HG03442 (cell line): ENCODE results near the gene FAHD1.
A peak's percentile ranks its signal among the peaks of the same experiment; 100 is the strongest.

ENCODE experiments used
- ATAC-seq: cut with Tn5 transposase; IDR thresholded peaks from one replicate; pipeline ENCODE4 v1.9.1; 2021; ENCODE audit warnings: mild to moderate bottlenecking, moderate library complexity; ENCODE audit not compliant: unreplicated experiment

The FAHD1 gene

DNA sequence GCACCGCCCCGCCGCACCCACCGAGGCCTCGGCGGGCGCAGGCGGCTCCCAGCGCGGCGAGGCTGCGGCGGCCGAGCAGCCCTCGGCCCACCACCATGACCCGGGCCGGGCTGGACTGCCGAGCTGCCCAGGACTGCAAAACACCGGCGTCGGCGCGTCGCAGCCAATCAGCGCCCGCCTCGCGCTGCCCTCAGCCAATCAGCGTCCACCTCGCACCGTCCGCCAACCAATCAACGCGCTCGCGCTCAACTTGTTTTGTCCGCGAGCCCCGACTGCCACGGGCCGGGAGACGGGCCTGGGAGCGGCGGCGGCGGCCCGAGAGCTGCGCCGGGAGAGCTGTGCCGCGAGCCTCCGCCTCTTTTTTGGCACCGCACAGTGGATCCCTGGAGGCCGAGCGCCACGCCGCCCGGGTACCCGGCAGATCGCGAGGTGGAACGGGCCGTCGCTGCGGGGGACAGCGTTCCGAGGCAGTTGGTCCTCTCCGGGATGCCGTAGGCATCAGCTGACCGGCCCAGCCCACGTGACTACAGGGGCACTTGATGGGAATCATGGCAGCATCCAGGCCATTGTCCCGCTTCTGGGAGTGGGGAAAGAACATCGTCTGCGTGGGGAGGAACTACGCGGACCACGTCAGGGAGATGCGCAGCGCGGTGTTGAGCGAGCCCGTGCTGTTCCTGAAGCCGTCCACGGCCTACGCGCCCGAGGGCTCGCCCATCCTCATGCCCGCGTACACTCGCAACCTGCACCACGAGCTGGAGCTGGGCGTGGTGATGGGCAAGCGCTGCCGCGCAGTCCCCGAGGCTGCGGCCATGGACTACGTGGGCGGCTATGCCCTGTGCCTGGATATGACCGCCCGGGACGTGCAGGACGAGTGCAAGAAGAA, at the start of gene FAHD1, which contains the start of gene HAGH:
FAHD1 (plus strand) TSS at position 516 of the 883 bp plus-strand sequence; CDS start at position 549, 33 bp downstream.
HAGH (minus strand) TSS at position 135 of the 883 bp plus-strand sequence; CDS start at position 97, 38 bp downstream.
- peak; percentile 77 for ATAC-seq

DNA sequence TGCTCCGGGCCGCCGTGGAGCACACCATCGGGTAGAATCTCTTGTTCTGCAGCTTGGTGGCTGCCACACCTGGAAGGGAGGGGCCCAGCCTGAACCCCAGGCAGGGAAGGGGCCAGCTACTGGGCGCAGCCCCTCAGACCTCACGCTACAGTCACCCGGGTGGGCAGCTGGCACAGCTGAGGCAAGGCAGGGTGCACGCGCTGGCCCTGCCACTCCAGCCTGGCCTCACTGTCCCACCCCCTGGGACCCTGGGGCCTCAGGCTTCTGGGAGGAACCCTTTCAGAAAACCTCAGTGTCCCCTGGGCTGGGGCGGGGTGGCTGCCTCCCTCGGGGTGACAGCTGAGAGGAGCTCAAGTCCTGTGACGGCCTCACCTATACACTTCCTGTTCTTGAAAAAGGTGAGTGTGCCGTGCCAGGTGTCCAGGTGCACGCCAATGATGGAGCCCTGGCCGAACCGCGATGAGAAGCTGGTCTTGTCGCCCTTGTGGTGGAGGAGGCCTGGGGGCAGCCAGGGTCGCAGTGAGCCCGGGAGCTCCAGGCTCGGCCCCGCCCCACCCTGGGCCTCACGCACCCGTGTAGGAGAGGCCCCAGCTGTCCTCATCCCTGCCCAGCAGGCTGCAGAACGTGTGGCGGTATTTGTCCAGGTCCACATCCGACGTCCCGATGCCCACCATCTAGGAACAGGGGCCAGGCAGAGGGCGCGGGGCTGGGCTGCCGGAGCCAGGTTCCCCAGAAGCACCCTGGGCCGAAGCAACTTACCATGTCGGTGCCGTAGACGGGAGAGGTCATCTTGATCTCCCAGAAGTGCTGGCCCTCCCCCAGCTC, 49.4 kb upstream of the FAHD1 start:
- no peak for ATAC-seq

- ATAC-seq = no peak
Observed at GRCh38 chr16:1778200-1779179, 48.5 kb upstream of the FAHD1 start.

- ATAC-seq = no peak
Observed at GRCh38 chr16:1779234-1779701, 47.7 kb upstream of the FAHD1 start.

- no peak for ATAC-seq
Observed at GRCh38 chr16:1779741-1780676, 47.0 kb upstream of the FAHD1 start.

GRCh38 chr16:1780677-1781072, 46.3 kb upstream of the FAHD1 start:
- ATAC-seq = no peak

DNA sequence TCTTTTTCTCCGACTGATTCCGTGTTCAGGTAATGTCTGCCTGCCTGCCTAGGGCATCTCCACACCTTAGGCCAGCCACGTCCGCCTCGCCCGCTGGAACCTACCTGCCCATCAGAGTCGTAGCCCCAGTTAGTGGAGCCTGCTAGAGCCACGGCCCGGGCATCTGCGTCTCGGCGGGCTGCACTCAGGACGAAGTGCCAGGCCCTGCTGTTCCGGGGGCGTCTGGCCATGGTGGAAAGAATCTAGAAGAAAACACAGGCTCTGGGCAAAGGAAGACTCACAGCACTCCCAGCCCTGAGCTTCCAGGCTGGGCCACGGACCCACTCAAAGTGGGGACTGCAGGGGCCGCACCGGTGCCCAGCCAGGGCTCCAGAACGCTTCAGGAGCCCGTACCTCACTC, 45.8 kb upstream of the FAHD1 start:
- ATAC-seq = no peak

- peak; percentile 9 for ATAC-seq
Observed at GRCh38 chr16:1781758-1782407, 45.1 kb upstream of the FAHD1 start.

DNA sequence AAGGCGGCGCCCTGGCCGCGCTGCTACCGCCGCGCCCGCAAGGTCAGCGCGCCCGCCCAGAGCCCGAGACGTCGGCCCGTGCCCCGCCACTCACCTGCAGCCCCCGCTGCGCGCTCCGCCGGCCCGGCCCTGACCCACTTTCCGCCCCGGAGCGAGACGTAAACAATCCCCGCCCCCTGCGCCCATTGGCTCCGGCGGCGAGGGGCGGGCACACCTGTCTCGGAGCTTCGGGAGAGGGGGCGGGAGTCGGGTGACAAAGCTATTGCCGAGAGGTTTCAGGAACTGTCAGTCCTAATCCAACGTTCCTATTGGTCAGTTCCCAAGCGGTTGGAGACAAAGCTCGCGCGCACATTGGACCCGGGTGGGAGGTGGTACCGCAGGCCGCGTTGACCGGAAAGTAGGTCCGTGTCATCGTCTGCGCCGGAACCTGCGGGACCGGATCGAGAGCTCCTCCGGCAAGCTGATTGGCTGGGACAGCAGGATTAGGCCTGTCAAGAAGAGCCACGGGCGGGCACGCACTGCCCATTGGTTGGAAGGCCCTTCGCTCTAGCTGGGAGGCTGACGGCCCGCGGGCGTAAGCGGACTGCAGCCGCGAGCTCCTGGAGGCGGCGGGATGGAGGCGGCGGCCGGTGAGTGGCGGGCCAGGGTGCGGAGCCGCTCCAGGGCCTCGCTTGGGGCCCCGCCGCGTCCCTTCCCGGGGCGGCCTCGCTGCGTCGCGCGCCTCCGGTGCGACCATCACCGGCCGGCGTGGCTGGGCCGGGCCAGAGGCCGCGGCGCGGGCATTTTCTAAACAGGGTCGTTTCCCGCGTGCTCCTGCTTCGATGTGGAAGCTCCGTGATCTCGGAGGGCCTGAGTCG, 44.4 kb upstream of the FAHD1 start, which contains the start of the genes NUBP2 and SPSB3:
NUBP2 (plus strand) TSS at position 553 of the 857 bp plus-strand sequence; CDS start at position 614, 61 bp downstream.
SPSB3 (minus strand) TSS at position 164 of the 857 bp plus-strand sequence. CDS start 1,088 bp downstream, outside the sequence.
- ATAC-seq = peak; percentile 82

DNA sequence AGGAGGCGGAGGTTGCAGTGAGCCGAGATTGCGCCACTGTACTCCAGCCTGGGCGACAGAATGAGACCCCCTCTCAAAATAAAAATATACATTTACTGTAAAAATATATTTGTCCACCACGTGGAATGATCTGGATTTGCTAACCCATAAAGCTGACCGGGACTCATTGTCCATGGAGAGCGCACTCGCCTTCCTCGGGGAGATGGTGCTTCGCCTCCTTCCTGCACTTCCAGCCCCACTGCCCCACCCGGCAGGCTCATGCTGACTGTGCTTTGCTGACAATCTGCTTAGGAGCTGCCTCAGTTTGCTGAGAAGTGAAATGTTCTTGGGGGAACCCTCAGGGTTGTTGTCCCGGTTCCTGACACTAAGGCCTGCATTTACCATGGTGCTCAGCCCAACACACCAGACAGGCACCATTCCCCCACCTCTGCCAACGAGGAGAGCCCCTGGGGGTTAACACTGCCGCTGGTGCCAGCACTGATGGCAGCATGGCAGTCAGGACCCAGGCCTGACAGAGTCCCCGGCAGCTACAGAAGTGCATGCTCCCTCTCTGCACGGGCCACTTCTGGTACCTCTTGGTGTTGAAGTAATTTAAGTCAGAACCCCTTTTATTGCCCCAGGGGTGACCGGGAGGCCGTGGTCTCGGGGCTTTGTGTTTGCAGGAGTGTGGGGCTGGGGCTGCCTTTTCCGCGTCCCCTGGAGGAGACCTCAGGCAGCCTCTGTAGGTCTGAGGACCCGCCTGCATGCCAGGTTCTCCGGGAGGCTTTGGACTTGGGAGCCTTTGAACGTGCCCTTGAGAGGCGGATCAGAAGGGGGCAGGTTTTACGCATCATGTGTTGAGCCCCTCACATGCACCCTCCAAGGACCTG, 41.8 kb upstream of the FAHD1 start:
- no peak for ATAC-seq

DNA sequence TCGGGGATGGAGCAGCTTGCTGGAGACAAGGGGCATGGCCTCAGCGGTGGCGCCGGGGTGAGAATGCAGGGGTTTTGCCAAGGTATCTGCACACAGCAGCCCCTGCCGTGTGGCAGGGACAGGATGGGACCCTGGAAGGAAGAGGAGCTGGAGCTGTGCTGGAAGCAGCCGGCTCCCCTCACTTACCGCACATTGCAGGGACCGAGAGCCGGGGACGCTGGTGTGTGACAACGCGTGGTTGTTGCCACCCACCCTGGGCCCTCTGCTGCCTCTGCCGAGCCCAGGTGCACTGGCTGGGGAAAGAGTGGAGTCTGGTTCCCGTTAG, 41.2 kb upstream of the FAHD1 start:
- no peak for ATAC-seq

GRCh38 chr16:1786242-1787055, 40.6 kb upstream of the FAHD1 start:
- ATAC-seq = no peak

DNA sequence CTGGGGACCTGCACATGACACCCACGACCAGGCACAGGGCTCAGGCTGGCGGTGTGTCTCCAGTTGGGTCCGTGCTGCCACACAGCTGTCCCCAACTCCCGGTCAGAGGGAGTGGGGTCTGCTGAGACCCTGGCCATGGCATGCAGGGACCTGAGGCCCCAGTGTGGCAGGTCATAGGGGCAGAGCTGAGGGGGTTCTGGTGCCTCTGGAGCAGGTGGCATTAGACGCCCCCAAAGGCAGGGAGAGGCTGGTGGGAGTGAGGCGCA, 40.0 kb upstream of the FAHD1 start:
- ATAC-seq = no peak

- no peak for ATAC-seq
Observed at GRCh38 chr16:1787322-1788094, 39.5 kb upstream of the FAHD1 start.

- ATAC-seq = no peak
Observed at GRCh38 chr16:1788095-1788707, 38.8 kb upstream of the FAHD1 start.
